HG03342 (cell line): ENCODE data around the gene AUH.
"Not testable (repeated sequence)": the region's sequence is repeated elsewhere in the genome, so short reads cannot be mapped to it uniquely, and the experiment has no call there.

Source experiments
- ATAC-seq: cut with Tn5 transposase; IDR thresholded peaks from one replicate; pipeline ENCODE4 v1.9.1; 2021; ENCODE audit warnings: mild to moderate bottlenecking, moderate library complexity; ENCODE audit not compliant: unreplicated experiment

Gene AUH

GRCh38 chr9:91379426-91379825, 17.7 kb upstream of the AUH start:
- ATAC-seq, result no peak

- no peak for ATAC-seq
These were observed 17.0 kb upstream of the AUH start for GRCh38 chr9:91378695-91379127.

DNA sequence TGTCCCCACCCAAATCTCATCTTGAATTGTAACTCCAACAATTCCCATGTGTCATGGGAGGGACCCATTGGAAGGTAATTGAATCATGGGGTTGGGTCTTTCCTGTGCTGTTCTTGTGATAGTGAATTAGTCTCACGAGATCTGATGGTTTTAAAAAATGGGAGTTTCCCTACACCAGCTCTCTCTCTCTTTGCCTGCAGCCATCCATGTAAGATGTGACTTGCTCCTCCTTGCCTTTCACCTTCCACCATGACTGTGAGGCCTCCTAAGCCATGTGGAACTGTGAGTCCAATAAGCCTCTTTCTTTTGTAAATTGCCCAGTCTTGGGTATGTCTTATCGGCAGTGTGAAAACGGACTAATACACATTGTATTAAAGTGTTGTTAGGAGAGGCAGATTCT, 16.3 kb upstream of the AUH start:
- ATAC-seq, result not testable (repeated sequence)

GRCh38 chr9:91376239-91376638, 14.5 kb upstream of the AUH start:
- ATAC-seq, result no peak

DNA sequence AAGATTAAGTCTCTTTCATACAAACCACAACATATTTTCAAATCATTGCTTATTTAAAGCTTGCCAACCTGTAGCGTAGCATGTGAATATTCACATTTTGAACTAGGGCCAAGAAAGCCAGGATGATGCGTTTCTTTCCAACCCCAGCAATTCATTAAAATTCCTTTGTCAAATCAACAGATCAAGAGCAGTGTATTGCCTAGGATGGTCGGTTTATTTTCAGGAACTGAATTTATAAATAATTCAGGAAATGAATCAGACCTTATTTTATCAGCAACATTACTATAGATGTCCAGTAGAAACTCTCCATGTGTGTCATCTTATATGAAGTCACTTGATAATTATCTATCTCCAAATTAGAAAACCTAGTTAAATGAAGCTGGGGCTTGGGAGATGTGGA, 13.2 kb upstream of the AUH start:
- ATAC-seq, result no peak

- ATAC-seq, result no peak
These were observed 10.2 kb upstream of the AUH start for GRCh38 chr9:91371894-91372293.

GRCh38 chr9:91370006-91370405, 8.3 kb upstream of the AUH start:
- not testable (repeated sequence) for ATAC-seq

DNA sequence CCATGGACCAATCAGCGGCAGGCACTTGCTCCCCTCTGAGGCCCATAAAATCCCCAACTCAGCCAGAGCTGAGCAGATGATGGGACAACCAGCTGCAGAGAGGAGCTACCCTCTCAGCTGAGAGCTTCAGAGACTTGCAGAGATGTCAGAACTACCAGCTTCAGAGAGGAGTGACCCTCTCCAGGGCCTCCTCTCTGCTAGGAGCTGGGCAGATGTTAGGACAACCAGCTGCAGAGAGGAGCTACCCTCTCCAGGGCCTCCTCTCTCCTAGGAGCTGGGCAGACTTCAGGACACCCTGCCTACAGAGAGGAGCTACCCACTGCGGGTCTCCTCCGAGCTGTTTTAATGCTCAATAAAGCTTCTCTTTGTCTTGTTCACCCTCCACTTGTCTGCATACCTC, 3.0 kb upstream of the AUH start:
- ATAC-seq, result no peak

- ATAC-seq, result no peak
These were observed 2.3 kb upstream of the AUH start for GRCh38 chr9:91364005-91364404.

GRCh38 chr9:91362051-91362611, 413 bp upstream of the AUH start:
- ATAC-seq, result peak; percentile 21

- ATAC-seq, result no peak
These were observed 997 bp downstream of the AUH start for GRCh38 chr9:91360551-91361290.

DNA sequence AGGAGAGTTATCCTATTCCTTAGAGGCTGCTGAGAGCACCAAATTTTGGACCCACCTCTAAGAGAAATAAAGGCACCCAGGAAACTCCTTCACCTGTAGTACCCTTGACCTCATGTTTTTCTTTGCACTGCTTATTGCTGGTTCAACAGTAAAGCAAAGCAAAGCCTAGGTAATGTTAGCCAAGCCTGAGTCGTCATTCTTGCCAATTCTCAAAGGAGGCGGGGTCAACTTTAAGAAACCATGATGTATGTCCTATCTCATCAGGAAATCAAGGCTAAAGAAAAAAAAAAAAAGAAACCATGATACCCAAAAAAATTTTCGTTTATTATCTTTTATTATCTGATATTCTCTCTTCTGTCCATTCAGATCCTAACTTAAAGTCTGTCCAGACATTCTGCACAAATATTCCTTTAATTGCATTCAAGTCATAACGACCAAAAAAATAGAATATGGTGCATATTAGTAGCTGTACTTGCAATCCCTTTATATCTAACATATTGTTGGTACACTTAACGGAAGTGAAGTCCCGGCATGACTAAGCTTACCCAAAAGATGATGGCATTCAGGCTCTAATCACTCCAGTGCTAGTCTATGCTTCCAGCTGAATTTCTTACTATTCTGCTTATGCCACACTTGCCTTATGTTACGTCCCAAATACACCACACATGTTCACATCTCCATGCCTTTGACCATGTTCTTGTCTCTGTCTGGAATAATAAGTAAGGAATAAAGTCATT, 1.8 kb downstream of the AUH start:
- ATAC-seq, result no peak

GRCh38 chr9:91359083-91359482, 2.6 kb downstream of the AUH start:
- ATAC-seq, result no peak

- no peak for ATAC-seq
These were observed 6.8 kb downstream of the AUH start for GRCh38 chr9:91354881-91355280.

- no peak for ATAC-seq
These were observed 12.6 kb downstream of the AUH start for GRCh38 chr9:91349115-91349555.

DNA sequence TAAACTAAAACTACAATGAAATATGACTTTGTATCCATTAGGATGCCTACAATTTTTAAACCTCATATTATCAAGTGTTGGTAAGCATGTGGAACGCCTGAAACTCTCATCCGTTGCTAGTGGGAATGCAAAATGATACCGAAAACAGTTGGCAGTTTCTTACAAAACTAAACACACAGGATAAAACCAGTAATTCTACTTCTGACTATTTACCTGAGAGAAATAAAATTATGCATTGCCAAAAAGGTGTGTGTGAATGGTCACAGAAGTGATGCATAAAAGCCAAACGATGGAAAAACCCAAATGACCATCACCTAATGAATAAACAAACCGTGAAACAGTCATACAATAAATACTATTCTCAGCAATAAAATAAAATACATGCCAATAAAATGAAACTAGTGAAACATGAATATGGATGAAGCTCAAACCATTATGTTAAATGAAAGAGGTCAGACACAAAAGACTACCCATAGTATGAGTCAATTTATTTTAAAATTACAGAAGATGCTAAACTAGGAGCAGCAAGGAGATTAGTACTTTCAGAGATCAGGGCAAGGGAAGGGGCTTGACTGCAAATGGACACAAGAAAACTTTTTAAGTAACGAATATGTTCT, 13.4 kb downstream of the AUH start:
- no peak for ATAC-seq

DNA sequence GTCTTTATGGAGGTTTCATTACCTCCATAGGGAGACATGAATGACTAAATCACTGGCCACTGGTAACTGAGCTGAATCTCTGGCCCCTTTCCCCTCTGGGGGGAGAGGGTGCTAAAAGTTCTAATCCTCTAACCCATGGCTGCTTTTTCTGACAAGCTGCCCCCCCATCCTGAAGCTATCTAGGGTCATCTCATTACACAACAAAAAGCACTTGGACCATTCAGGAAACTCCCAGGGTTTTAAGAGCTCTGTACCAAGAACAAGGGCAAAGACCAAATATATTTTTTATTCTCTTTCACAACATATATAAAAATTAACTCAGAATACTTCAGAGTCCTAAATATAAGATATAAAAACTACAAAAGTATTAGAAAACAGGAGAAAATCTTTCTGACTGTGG, 14.3 kb downstream of the AUH start:
- ATAC-seq, result no peak

DNA sequence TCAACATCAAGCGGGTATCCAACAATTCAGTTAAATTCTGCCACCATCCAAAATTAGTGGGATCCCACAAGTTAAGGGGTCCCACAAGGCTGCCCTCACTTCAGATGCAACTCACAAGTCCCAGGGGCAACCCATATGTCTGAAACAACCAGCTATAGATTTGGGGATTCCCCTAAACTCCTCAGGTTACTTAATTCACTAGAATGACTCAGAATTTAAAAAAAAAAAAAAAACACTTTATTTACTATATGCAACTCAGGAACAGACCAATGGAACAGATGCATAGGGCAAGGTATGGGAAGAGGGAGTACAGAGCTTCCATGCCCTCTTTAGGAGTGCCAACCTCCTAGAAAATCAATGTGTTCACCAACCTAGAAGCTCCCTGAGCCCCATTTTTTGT, 15.1 kb downstream of the AUH start:
- no peak for ATAC-seq

GRCh38 chr9:91345978-91346377, 15.7 kb downstream of the AUH start:
- ATAC-seq, result no peak

- ATAC-seq, result no peak
These were observed 19.1 kb downstream of the AUH start for GRCh38 chr9:91342575-91342974.

DNA sequence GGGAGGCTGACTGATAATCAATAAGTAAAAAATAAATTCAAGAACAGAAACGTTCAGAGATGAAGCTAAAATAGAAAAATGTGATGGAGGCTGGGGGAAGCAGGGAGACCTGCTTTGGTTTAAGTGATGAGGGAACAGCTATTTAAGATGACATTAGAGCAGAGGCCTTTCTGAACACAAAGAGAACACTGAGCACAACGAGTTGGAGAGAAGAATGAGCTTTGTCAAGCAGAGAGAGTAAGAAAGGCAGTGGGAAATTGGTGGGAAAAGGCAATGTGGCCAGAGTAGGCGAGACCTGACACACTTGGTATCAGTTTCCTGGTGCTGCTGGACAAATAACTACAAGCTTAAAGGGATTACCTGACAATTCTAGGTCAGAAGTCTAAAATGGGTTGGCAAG, 20.0 kb downstream of the AUH start:
- no peak for ATAC-seq
